Colonic mucosa (tissue), 4 donors: ENCODE measurements around the gene HDAC2. TPM values are rescaled to one million over a fixed set of nuclear protein-coding genes. Genes with fewer than 3 reads are reported as not detected.

Experiments used
- DNase-seq: peaks from one replicate; pipeline ENCODE4 v3.0.0-alpha.2; 2020
- H3K27ac ChIP-seq: fragments of 200-600 bp; one replicate; pipeline ENCODE4 v1.8.0; 2021
- H3K27me3 ChIP-seq: fragments of 200-600 bp; one replicate; pipeline ENCODE4 v1.8.0; 2021
- H3K36me3 ChIP-seq: fragments of 200-600 bp; one replicate; pipeline ENCODE4 v1.8.0; 2021
- H3K4me1 ChIP-seq: fragments of 200-600 bp; one replicate; pipeline ENCODE4 v1.8.0; 2021; ENCODE audit warnings: mild to moderate bottlenecking
- H3K4me3 ChIP-seq: fragments of 200-600 bp; one replicate; pipeline ENCODE4 v1.8.0; 2021
- H3K9ac ChIP-seq, 2 donors: one replicate each; pipeline ENCODE4 v1.7.0; 2013; ENCODE audit warnings: control low read depth in 2 of 2, low read depth in 2 of 2, low read length in 2 of 2
- H3K9me3 ChIP-seq: fragments of 200-600 bp; one replicate; pipeline ENCODE4 v1.8.0; 2021
- intact Hi-C: fragments of 100-400 bp; cut with DNase I; formaldehyde crosslinking; loops from one replicate; pipeline ENCODE4 v1.14.1; 2022
- total RNA-seq, 2 donors: library from RNA; stranded (reverse); fragmentation: NEBNext Ultra II Directional in 1 of 2; extraction: Animal tissue kit (Norgen Biotek cat#: 25700) in 1 of 2; gene quantifications; one replicate each; pipeline ENCODE4 v1.2.1, GENCODE V29; 2021
- TF ChIP-seq, protein P1 (sequence below): fragments of 200-600 bp; IDR thresholded peaks from one replicate; pipeline ENCODE4 v1.8.0; 2022; ENCODE audit warnings: antibody characterized with exemption, mild to moderate bottlenecking
- donor health status: healthy.
- donor health status: DM: no; HTN: no; CAD: no.
- donor health status: DM: no; HTN: no; CAD: no.

HDAC2 gene
- total RNA-seq, 2 donors from 2014 or later = 79.8 to 95.0 TPM

DNA sequence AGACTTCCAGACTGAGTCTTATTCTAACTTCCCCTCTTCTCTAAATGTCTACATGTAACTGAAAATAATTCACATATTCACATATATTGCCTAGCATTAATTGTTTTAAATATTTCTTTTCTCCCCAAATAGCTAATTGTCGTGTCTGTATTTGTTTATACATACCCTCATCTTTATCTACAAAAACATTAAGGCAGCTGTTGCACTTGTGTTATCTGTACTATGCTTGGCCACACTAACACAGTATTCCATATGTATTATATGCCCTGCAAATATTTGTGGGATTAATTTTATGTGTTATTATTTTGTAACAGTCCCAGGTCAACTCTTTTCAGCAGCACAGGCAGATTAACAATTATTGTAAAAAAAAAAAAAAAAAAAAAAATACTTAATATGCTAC lies 11.7 kb downstream of the HDAC2 start:
- Histone ChIP-seq H3K4me3 (no peak overlapping the region), H3K4me1 (no peaks in the 10 kb centered on the region), H3K9me3 (no peaks in the 10 kb centered on the region), H3K27ac (no peak overlapping the region), H3K36me3 (no peaks in the 10 kb centered on the region), H3K9ac (no peak overlapping the region), H3K27me3 (no peaks in the 10 kb centered on the region)
- intact Hi-C loops = no loop called here
- DNase-seq = no peak
- TF ChIP-seq, protein P1, sequence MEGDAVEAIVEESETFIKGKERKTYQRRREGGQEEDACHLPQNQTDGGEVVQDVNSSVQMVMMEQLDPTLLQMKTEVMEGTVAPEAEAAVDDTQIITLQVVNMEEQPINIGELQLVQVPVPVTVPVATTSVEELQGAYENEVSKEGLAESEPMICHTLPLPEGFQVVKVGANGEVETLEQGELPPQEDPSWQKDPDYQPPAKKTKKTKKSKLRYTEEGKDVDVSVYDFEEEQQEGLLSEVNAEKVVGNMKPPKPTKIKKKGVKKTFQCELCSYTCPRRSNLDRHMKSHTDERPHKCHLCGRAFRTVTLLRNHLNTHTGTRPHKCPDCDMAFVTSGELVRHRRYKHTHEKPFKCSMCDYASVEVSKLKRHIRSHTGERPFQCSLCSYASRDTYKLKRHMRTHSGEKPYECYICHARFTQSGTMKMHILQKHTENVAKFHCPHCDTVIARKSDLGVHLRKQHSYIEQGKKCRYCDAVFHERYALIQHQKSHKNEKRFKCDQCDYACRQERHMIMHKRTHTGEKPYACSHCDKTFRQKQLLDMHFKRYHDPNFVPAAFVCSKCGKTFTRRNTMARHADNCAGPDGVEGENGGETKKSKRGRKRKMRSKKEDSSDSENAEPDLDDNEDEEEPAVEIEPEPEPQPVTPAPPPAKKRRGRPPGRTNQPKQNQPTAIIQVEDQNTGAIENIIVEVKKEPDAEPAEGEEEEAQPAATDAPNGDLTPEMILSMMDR = no peak

- Histone ChIP-seq H3K27ac (no peak overlapping the region), H3K4me1 (no peaks in the 10 kb centered on the region), H3K9me3 (no peaks in the 10 kb centered on the region), H3K4me3 (no peak overlapping the region), H3K27me3 (no peaks in the 10 kb centered on the region), H3K9ac (no peak overlapping the region), H3K36me3 (no peaks in the 10 kb centered on the region)
- TF ChIP-seq, protein P1 = no peak
- DNase-seq = no peak
- intact Hi-C loops = no loop called here
Measured at GRCh38 chr6:113954653-113955052, 16.3 kb downstream of the HDAC2 start.

GRCh38 chr6:113953346-113953745 lies 17.6 kb downstream of the HDAC2 start:
- Histone ChIP-seq H3K36me3 (no peaks in the 10 kb centered on the region), H3K9me3 (no peaks in the 10 kb centered on the region), H3K27ac (no peak overlapping the region), H3K9ac (no peak overlapping the region), H3K27me3 (no peaks in the 10 kb centered on the region), H3K4me1 (no peaks in the 10 kb centered on the region), H3K4me3 (no peak overlapping the region)
- DNase-seq = no peak
- TF ChIP-seq, protein P1 = no peak
- intact Hi-C loops = no loop called here

GRCh38 chr6:113949499-113949898 lies 21.4 kb downstream of the HDAC2 start:
- Histone ChIP-seq H3K9ac (no peak overlapping the region), H3K4me3 (no peak overlapping the region), H3K27ac (no peak overlapping the region), H3K36me3 (no peaks in the 10 kb centered on the region), H3K9me3 (no peaks in the 10 kb centered on the region), H3K4me1 (no peaks in the 10 kb centered on the region), H3K27me3 (no peaks in the 10 kb centered on the region)
- DNase-seq = no peak
- TF ChIP-seq, protein P1 = no peak
- intact Hi-C loops = no loop called here

- H3K36me3 ChIP-seq = no peaks in the 10 kb centered on the region
- no peaks in the 10 kb centered on the region for H3K27me3 ChIP-seq
- intact Hi-C loops = no loop called here
- no peak overlapping the region for H3K4me3 ChIP-seq
- H3K9ac ChIP-seq = no peak overlapping the region
- DNase-seq = no peak
- no peaks in the 10 kb centered on the region for H3K4me1 ChIP-seq
- H3K27ac ChIP-seq = no peak overlapping the region
- H3K9me3 ChIP-seq = no peaks in the 10 kb centered on the region
- TF ChIP-seq, protein P1 = no peak
Measured at GRCh38 chr6:113944701-113945100, 26.2 kb downstream of the HDAC2 start.

- DNase-seq = no peak
- Histone ChIP-seq H3K9ac (no peak overlapping the region), H3K27me3 (no peaks in the 10 kb centered on the region), H3K36me3 (no peaks in the 10 kb centered on the region), H3K9me3 (no peaks in the 10 kb centered on the region), H3K4me1 (no peaks in the 10 kb centered on the region), H3K27ac (no peak overlapping the region), H3K4me3 (no peak overlapping the region)
- TF ChIP-seq, protein P1 = no peak
- intact Hi-C loops = no loop called here
Measured at GRCh38 chr6:113939825-113940224, 31.1 kb downstream of the HDAC2 start.
